COLO668 (cell line): Measurements from ENCODE around the gene GJA4.

Experiments
- DNase-seq: peaks from one replicate; lab custom pipeline; 2025; ENCODE audit not compliant: unreplicated experiment; lab: John Stamatoyannopoulos, UW

GJA4 gene

DNA sequence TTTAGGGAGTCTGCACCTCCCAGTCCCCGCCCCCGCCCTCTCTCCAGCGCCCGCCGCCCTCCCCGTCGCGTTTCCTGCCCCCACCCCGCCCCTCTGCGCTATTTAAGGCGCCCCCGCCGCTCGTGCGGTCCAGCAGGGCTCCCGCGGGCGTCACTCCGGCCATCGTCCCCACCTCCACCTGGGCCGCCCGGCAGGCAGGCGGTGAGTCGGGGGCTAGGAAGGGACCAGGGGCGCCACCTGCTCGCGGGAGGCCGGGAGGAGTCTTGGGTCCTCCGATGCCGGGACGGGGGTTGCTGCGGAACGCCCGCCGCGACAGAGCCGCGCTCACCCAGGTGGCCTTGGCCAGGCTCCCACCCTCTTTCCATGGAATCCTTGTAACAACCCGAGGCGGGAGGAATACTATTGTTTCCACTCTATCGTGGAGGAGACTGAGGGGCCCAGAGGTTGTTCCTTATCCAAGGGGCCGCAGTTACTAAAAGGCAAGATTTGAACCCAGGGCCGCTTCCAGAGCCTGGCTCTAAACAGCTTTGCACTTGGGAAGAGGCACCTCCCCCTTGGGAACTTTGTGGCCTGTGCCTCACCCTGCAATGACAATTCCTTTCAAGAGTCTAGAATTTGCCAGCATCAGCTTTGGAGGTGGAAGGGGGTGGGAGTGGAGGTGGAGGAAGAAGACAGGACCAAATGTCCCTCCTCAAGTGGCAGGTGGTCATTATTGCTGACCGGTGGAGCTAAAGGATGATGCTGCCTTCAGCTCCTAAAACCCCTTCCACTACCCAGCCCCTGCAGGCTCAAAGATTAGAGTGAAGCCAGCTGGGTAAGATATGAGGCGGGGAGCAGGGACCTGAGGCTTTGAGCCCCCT is at the start of gene GJA4:
Gene GJA4 (plus strand): TSS at position 132 of the 860 bp plus-strand sequence. CDS start 1,215 bp downstream, outside the sequence.
- no peak for DNase-seq

DNA sequence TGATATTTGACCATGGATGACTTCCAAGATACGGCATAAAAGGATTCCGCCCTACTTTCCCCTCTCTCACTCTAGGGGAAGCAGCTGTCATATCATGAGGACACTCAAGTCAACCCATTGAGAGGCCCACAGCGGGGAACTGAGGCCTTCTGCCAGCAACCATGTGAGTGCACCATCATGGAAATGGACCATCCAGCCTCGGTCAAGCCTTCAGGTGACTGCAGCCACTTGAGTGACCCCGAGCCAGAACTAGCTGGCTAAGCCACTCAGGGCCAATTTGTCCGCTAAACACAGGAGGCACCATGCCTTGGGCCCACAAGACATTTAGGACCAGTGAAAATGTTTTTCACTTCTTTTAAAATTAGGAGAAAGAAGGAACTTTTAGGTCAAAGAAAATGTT is 49.0 kb upstream of the GJA4 start:
- DNase-seq: no peak

DNA sequence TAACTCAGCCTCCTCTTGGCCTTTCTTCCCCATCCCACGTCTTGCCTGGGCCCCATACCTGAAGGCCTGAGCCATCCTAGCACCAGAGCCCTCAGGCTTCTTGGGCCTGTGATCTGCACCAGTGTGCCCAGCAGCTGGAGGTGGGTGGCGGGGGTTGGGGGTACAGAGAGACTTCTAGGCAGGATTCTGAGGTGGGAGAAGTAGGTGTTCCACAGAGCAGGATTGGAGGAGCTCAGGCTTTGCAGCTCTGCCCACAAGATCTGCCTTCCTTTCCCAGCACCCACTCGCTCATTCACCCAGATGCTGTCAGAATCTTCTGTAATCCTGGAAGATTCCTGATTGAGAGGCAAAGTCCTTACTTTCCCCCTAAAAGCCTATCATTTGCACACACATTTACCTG is 47.9 kb upstream of the GJA4 start:
- DNase-seq: no peak

DNA sequence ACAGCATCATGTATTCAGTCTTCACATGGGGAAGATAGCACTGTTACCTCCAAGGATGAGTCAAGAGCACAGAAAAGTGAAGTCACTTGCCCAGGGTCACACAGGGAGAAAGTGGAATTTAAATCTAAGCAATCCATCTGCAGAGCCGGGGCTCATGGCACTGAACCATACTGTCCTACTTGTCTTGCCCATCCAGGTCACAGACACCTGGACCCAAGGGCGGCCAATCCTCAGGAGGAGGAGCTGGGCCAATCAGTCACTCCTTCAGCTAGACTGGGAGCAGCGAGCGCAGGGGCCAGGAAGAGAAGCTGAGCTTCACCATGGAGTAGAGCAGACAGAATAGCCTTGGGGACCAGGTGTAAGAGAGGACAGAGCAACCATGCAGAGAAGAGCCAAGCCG is 47.1 kb upstream of the GJA4 start:
- no peak for DNase-seq

DNA sequence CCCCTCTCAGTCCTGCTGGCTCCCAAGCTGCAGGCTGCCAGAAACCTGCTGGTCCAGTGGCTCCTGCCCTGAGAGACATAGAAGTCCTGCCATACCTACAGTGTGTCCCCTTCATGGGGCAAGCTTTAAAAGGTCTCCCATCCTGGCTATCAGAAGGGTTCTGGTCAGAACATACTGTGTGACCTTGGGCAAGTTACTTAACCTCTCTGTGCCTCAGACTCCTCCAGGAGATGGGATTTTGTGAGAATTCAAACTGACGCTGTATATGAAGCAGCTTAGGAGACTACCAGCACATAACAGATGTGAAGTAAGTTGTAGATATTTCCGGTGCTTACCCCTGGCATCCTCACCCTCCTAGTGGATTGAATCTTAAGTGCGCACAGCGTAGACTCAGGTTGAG is 46.7 kb upstream of the GJA4 start:
- no peak for DNase-seq

DNA sequence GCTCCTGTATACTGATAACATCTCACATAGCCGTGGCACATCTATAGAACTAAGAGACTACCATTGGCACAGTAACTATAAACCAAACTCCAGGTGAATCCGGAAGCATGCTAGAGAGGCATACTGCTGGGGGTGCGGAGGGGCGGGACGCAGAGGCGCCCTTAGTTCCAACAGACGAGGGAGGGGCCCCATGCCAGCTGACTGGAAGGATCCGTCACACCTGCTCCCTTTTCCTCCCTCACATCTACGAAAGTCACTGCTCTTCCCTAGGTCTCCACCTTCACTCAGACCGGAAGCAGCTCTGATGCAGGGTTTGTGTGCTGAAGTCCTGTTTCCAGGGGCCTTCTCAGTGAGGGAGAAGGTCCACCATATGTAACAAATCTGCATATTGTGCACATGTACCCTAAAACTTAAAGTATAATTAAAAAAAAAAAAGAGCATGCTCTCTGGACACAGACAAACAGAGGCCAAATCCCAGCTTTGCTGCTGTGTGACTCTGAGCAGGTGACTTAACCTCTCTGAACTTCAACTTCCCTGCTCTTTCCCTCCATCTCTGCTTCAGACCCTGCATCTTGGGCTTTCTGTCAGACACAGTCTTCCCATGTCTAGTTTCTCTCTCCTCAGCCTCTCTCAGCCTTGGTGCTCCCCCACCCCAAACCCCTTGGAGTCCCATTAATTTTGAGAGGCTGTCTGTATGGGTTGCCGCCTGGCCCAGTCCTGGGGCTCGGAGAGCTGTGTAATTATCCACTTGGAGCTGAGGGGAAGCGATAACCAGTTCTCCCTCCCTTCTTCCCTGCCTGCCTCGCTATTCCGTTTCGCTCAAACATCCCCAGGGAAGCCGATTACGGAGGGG is 45.8 kb upstream of the GJA4 start:
- no peak for DNase-seq

DNA sequence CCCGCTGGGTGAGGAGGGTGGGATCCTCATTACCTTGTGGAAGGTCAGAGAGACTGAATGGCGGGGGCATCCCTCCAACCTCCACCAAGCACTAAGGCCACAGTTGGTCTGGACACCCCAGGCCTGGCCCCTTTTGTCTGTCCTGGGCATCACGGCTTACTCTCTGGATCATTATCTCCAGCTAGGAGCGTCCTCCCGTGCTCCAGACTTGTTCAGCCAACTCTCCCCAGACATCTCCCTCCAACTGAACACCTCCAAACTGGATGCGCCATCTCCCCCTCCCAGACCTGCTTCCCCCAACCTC is 45.2 kb upstream of the GJA4 start:
- DNase-seq: no peak

DNA sequence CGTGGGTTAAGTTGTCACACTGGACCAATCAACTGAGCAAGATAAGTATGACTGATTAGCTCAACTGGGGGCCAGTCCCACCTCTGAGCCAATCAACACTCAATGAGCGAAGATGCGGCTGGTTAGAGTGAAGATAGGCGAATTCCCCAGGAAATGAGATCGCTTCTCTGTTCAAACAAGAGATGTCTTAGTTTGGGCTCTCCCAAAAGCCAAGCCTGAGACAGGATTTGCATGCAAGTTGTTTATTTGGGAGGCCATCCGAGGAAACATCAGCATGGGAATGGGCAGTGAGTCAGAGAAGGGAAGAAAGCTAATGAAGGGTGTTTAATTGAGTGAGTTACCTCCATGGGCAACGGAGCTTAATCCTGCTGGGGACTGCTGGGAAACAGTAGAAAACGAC is 42.8 kb upstream of the GJA4 start:
- no peak for DNase-seq

DNA sequence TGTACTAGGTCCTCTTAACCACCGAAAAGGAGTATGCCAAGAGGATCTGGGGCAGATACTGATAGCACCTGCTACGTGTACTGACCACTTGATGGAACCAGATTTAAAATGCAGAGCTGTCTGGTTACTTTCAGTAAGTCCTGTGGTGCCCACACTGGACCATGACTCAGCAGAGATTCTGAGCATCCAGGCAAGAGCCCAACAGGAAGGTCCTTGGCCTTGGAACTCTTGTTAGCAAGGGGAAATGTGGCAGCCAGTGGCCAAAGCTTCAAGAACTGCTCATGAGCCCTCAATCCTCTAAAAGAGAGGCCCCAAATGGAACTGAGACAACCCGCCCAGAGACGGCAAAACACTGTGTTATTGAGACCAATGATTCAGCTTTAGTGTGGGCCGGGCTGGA is 42.2 kb upstream of the GJA4 start:
- DNase-seq: no peak

DNA sequence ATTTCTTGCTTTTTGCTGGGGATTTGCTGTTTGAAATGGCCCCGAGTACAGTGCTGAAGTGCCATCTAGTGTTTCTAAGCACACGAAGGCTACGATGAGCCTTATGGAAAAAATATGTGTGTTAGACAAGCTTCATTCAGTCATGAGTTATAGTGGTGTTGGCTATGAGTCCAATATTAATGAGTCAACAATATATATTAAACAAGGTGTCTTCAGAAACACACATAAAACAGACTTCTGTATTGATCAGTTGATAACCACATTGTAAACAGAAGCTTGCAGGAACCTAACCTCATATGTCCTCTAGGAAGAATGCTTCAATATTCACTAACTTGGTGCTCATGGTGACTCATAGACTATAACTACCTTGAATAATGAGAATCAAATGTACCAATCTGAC is 39.6 kb upstream of the GJA4 start:
- no peak for DNase-seq

DNA sequence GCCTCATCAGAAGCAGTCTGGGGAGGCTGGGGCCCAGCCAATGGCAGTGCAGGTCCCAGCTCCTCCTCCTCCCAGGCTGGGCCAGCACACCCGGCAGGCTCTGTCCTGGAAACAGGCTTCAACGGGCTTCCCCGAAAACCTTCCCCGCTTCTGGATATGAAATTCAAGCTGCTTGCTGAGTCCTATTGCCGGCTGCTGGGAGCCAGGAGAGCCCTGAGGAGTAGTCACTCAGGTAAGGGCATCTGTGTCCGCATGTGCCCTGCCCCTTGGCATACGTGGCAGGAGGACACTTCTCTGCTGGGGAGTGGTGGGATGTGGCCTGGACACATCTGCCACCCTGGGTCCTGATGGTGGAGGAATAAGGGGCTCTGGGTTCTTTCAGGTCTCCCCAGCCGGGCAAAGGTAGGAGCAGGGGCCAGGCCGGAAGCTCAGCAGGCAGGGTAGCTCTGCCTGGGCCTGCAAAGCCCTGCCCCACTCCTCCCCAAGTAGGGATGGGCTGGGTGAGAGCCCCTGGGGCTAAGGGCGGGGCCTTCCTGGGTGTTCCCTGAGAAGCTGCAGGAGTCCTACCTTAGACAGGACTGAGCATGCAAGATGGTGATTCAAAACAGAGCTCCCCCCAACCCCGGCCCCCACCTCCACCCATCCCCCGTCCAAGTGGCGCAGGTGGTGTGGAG is 37.7 kb upstream of the GJA4 start, which contains the start of gene GJB5:
Gene GJB5 (plus strand): TSS at position 84 of the 674 bp plus-strand sequence. CDS start 2,284 bp downstream, outside the sequence.
- no peak for DNase-seq

DNA sequence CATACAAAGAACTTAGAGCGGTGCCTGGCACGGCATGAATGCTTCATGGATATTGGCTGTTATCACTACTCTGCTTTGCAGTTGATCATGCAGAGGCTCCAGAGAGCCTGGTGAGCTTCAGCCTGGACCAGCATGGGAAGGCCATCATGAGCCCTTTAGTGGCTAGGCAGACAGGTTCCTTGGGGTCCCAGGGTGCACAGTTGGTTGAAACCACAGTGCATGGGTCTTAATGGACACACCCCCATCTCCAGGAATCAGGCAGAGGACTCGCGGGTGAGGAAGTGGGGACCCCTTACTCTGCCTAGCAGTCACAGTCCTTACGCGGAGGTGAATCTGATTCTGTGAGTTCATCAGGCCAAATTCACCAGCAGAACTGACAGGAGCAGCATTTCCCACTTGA is 36.8 kb upstream of the GJA4 start:
- DNase-seq: no peak

DNA sequence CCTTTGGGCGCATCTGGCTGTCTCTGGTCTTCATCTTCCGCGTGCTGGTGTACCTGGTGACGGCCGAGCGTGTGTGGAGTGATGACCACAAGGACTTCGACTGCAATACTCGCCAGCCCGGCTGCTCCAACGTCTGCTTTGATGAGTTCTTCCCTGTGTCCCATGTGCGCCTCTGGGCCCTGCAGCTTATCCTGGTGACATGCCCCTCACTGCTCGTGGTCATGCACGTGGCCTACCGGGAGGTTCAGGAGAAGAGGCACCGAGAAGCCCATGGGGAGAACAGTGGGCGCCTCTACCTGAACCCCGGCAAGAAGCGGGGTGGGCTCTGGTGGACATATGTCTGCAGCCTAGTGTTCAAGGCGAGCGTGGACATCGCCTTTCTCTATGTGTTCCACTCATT is 35.4 kb upstream of the GJA4 start:
- DNase-seq: no peak

DNA sequence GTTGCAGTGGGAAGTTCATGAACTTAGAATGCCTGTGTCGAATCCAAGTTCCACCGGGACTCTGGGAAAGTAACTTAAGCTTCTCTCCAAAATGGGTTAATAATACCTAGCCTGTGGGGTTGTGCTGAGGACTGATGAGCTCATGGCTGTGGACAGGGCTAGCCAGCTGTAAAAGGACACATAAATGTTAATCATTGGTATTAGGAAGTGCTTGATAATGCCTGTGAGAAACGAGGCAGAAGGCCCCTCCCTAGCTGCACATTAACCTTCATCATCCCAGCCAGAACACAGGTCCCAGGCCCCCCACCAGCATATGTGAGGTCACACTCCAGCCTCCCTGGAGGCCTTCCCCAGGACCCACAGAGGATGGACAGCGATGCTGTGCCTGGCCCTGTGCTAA is 34.0 kb upstream of the GJA4 start:
- no peak for DNase-seq

DNA sequence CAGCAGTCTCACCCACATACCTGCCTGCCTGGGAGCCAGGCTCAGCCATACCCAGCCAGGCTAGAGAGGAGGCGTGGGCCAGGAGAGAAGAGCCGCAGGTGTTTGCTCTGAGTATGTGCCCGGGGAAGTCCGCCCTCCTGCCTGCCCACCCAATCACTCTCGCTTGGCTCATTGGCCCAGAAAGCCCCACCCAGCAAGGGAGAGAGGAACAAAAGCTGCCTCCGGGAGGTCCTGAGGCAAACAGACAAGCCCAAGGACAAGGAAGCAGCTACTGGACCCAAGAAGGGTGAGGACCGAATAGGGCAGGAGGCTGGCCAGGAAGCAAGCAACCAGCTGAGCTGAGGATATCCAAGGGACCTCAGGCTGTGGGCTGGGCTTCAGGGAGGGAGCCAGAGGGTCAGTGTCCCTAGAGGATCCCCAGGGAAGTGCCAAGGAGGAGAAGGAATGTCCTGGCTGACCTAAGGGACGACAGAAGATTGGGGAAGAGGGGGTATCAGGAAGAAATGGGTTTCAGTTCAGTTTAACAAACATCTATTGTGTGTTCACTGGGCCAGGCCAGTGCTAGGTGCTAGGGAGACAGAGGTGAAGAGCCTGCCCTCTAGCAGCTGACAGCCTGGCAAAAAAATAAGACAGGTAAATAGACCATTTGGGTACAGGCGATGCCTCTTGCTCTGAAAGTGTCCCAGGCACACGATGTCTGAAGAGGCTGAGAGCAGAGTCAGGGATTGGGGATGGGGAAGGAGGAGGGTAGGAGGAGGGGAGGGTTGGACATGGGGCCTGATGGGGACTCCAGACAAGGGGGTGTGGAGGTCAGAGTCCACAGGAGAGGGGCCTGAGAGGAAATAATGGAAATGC is 33.1 kb upstream of the GJA4 start, which contains the start of gene GJB4:
Gene GJB4 (plus strand): TSS at position 238 of the 855 bp plus-strand sequence. CDS start 1,515 bp downstream, outside the sequence.
- no peak for DNase-seq

DNA sequence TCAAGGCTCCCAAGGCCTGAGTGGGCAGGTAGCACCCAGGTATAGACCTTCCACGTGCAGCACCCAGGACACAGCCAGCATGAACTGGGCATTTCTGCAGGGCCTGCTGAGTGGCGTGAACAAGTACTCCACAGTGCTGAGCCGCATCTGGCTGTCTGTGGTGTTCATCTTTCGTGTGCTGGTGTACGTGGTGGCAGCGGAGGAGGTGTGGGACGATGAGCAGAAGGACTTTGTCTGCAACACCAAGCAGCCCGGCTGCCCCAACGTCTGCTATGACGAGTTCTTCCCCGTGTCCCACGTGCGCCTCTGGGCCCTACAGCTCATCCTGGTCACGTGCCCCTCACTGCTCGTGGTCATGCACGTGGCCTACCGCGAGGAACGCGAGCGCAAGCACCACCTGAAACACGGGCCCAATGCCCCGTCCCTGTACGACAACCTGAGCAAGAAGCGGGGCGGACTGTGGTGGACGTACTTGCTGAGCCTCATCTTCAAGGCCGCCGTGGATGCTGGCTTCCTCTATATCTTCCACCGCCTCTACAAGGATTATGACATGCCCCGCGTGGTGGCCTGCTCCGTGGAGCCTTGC is 31.5 kb upstream of the GJA4 start:
- no peak for DNase-seq

DNA sequence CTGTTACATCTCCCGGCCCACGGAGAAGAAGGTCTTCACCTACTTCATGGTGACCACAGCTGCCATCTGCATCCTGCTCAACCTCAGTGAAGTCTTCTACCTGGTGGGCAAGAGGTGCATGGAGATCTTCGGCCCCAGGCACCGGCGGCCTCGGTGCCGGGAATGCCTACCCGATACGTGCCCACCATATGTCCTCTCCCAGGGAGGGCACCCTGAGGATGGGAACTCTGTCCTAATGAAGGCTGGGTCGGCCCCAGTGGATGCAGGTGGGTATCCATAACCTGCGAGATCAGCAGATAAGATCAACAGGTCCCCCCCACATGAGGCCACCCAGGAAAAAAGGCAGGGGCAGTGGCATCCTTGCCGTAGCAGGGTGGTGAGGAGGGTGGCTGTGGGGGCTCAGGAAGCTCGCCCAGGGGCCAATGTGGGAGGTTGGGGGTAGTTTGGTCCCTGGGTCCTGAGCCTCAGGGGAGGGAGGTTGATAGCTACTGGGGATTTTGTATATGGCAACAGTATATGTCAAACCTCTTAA is 31.0 kb upstream of the GJA4 start:
- DNase-seq: no peak

DNA sequence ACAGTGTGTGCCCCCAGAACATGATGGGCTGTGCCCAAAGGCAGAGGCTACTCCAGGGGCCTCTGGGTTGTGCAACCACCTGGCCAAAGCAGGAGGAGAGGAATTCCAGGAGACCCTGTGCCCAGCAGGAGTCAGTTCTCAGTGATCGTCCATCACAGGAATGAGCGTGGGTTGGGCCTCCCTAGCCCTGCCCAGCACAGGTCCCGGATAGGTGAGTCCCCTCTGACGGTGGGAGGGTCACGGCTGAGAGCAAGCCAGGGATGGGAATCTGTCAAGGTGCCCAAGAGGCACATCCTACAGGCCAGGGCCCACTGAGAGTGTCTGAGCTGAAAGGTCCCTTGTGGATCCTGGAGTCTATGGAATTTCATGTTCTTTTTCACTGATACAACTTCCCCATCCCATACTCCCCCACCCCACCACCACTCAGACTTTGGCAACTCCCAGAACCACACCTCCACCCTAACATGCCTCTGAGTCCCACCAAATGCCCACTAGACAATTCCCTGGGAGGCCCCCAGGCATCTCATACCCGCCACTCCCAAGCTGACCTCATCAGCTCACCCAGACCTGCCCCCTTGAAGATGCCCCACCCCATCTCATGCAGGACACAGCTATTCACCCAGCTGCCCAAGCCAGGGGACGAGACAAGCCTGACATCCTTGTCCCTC is 30.2 kb upstream of the GJA4 start:
- DNase-seq: no peak

DNA sequence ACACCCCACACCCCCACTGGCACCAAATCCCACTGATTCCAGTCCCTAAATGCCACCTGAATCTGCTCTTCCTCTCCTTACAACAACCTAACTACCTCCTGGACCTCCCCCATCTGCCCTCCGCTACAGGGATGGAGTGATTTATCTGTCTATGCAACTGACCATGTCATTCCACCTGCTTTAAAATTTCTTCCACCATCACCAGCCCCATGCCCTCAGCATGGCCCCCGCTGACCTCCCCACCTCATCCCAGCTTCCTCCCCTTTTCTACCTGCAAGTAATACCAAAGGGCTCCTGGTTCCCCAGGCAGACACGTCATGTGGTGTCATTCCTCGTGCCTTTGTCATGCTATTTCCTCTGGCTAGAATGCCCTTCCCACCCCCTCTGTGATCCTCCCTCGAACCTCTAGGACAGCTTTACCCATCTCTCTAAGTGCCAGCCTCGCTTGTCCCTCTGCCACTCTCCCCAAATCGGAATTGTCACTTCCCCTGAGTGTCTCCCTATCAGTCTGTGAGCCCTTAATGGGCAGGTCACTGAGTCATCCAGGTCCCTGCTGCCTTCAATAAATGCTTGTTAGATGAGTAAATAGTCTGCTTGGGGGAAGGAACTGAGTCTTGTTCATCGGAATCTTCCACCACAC is 29.5 kb upstream of the GJA4 start:
- DNase-seq: no peak
